Testis (tissue), 3 donors: ENCODE measurements around the gene COL23A1. TPM values are rescaled to one million over a fixed set of nuclear protein-coding genes. Genes with fewer than 3 reads are reported as not detected.

Experiments
- DNase-seq: peaks from one replicate; pipeline ENCODE4 v3.0.0-alpha.2; 2019
- H3K27ac ChIP-seq, 2 donors: fragments of 200-600 bp; sonication (generic); one replicate each; pipeline ENCODE4 v1.5.1; 2019
- H3K27me3 ChIP-seq: fragments of 200-600 bp; sonication (generic); one replicate; pipeline ENCODE4 v1.5.1; 2019
- H3K36me3 ChIP-seq: fragments of 200-600 bp; sonication (generic); one replicate; pipeline ENCODE4 v1.5.1; 2017; ENCODE audit warnings: low read depth; ENCODE audit errors: missing control alignments
- H3K4me1 ChIP-seq: fragments of 200-600 bp; sonication (generic); one replicate; pipeline ENCODE4 v1.5.1; 2019
- H3K4me3 ChIP-seq, 2 donors: fragments of 200-600 bp; sonication (generic); one replicate each; pipeline ENCODE4 v1.5.1; 2017 to 2019
- H3K9me3 ChIP-seq: fragments of 200-600 bp; sonication (generic); one replicate; pipeline ENCODE4 v1.5.1; 2017
- POLR2A ChIP-seq: fragments of 450-650 bp; IDR thresholded peaks from one replicate; pipeline ENCODE4 v1.6.1; 2017; ENCODE audit warnings: antibody characterized with exemption, mild to moderate bottlenecking, moderate library complexity
- WGBS, 2 donors: methylation state at CpG; one replicate each; pipeline ENCODE4 v1.1.5; 2018; 5-methylcytosine and 5-hydroxymethylcytosine counted together
- intact Hi-C: fragments of 100-400 bp; cut with DNase I; formaldehyde crosslinking; loops from one replicate; pipeline ENCODE4 v1.15.1; 2023; ENCODE audit warnings: low total_unique reads
- polyA plus RNA-seq: library from polyadenylated mRNA; stranded (reverse); fragments of 350-450 nt; fragmentation: Illumina TruSeq; extraction: RNeasy Lipid Tissue Mini Kit (QIAGEN cat#74804); gene quantifications from one replicate; pipeline ENCODE4 v1.2.3, GENCODE V29; 2014; ENCODE audit warnings: low read depth, low replicate concordance; ENCODE audit not compliant: insufficient read depth
- total RNA-seq, 2 donors: library from RNA; depleted of rRNA; stranded (reverse); fragments of >200 nt; gene quantifications; one replicate each; pipeline ENCODE4 v1.2.3, GENCODE V29; 2016
- TF ChIP-seq, protein P1 (sequence below), 3 experiments: fragments of 450-650 bp in 2 of 3; fragments of 200-600 bp in 1 of 3; sonication (generic) in 1 of 3; IDR thresholded peaks; one replicate each; pipeline ENCODE4 v1.5.1; 2016 to 2019; ENCODE audit warnings: antibody characterized with exemption in 3 of 3, mild to moderate bottlenecking in 2 of 3, moderate library complexity in 1 of 3

COL23A1 gene
- total and polyA plus RNA-seq, 3 donors from 2014 or later = 4.3 to 5.5 (median 5.0) TPM

GRCh38 chr5:178403351-178403750 is 186.8 kb downstream of the COL23A1 start:
- 97 to 99% methylated on average over 8 of the region's 8 CpGs for WGBS, 2 donors
- H3K36me3 ChIP-seq = no peaks in the 10 kb centered on the region
- no peak for DNase-seq
- no peak for TF ChIP-seq POLR2A
- TF ChIP-seq, protein P1, sequence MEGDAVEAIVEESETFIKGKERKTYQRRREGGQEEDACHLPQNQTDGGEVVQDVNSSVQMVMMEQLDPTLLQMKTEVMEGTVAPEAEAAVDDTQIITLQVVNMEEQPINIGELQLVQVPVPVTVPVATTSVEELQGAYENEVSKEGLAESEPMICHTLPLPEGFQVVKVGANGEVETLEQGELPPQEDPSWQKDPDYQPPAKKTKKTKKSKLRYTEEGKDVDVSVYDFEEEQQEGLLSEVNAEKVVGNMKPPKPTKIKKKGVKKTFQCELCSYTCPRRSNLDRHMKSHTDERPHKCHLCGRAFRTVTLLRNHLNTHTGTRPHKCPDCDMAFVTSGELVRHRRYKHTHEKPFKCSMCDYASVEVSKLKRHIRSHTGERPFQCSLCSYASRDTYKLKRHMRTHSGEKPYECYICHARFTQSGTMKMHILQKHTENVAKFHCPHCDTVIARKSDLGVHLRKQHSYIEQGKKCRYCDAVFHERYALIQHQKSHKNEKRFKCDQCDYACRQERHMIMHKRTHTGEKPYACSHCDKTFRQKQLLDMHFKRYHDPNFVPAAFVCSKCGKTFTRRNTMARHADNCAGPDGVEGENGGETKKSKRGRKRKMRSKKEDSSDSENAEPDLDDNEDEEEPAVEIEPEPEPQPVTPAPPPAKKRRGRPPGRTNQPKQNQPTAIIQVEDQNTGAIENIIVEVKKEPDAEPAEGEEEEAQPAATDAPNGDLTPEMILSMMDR (IDR thresholded peaks at IDR 0.05) = no peak
- no peaks in the 10 kb centered on the region for H3K9me3 ChIP-seq
- H3K27ac ChIP-seq = no peak overlapping the region
- no peak overlapping the region for H3K4me3 ChIP-seq
- H3K4me1 ChIP-seq = no peaks in the 10 kb centered on the region
- no peaks in the 10 kb centered on the region for H3K27me3 ChIP-seq
- intact Hi-C loops = no loop called here

- Histone ChIP-seq H3K9me3 (no peaks in the 10 kb centered on the region), H3K36me3 (no peaks in the 10 kb centered on the region), H3K4me1 (no peaks in the 10 kb centered on the region), H3K4me3 (no peak overlapping the region), H3K27ac (no peak overlapping the region), H3K27me3 (no peaks in the 10 kb centered on the region)
- intact Hi-C loops = no loop called here
- WGBS, 2 donors = 69 to 77% methylated on average over 12 of the region's 12 CpGs
- TF ChIP-seq, protein P1 (IDR thresholded peaks at IDR 0.05) = no peak
- no peak for TF ChIP-seq POLR2A
- DNase-seq = no peak
Measured at GRCh38 chr5:178399701-178400095, 190.5 kb downstream of the COL23A1 start.

GRCh38 chr5:178398901-178399700 is 191.1 kb downstream of the COL23A1 start:
- Histone ChIP-seq H3K9me3 (no peaks in the 10 kb centered on the region), H3K4me3 (no peak overlapping the region), H3K27ac (no peak overlapping the region), H3K4me1 (no peaks in the 10 kb centered on the region), H3K36me3 (no peaks in the 10 kb centered on the region), H3K27me3 (no peaks in the 10 kb centered on the region)
- WGBS, 2 donors = 70 to 73% methylated on average over 14 to 15 of the region's 15 CpGs
- TF ChIP-seq, protein P1 (IDR thresholded peaks at IDR 0.05) = no peak
- no peak for TF ChIP-seq POLR2A
- no peak for DNase-seq
- intact Hi-C loops = no loop called here

GRCh38 chr5:178396796-178397720 is 193.1 kb downstream of the COL23A1 start:
- Histone ChIP-seq H3K27me3 (no peaks in the 10 kb centered on the region), H3K36me3 (no peaks in the 10 kb centered on the region), H3K9me3 (no peaks in the 10 kb centered on the region), H3K4me3 (no peak overlapping the region), H3K27ac (no peak overlapping the region), H3K4me1 (no peaks in the 10 kb centered on the region)
- TF ChIP-seq POLR2A = no peak
- TF ChIP-seq, protein P1 (IDR thresholded peaks at IDR 0.05) = no peak
- intact Hi-C loops = no loop called here
- no peak for DNase-seq
- WGBS, 2 donors = 49 to 54% methylated on average over 21 to 33 of the region's 33 CpGs
